Activated T-cell treated with anti-CD3 and anti-CD28 coated beads, Interleukin-2, amount 50 U/mL, for 24 hours (primary cell): ENCODE data around the gene EFHC1.

ENCODE experiments used
- DNase-seq: peaks from one replicate; pipeline ENCODE4 v3.0.0-alpha.2; 2020
- H3K27ac Mint-ChIP-seq: 2 replicates; pipeline ENCODE4 v1.8.0; 2020; ENCODE audit warnings: mild to moderate bottlenecking, mixed read lengths
- H3K27me3 Mint-ChIP-seq: 2 replicates; pipeline ENCODE4 v1.8.0; 2020; ENCODE audit warnings: mixed read lengths
- H3K36me3 Mint-ChIP-seq: 2 replicates; pipeline ENCODE4 v1.8.0; 2020; ENCODE audit warnings: low read depth, mixed read lengths
- H3K4me1 Mint-ChIP-seq: 2 replicates; pipeline ENCODE4 v1.8.0; 2020; ENCODE audit warnings: low read depth, mixed read lengths
- H3K4me3 Mint-ChIP-seq: 2 replicates; pipeline ENCODE4 v1.8.0; 2020; ENCODE audit warnings: mild to moderate bottlenecking, moderate library complexity, mixed read lengths
- H3K9me3 Mint-ChIP-seq: 2 replicates; pipeline ENCODE4 v1.8.0; 2020; ENCODE audit warnings: mixed read lengths

The EFHC1 gene

GRCh38 chr6:52522151-52522626 lies 102.0 kb downstream of the EFHC1 start:
- peaks cover 9% of the 10 kb centered on the region for H3K4me1 Mint-ChIP-seq
- no peaks in the 10 kb centered on the region for H3K9me3 Mint-ChIP-seq
- H3K36me3 Mint-ChIP-seq, result peaks cover 13% of the 10 kb centered on the region
- no peak for DNase-seq
- no peaks in the 10 kb centered on the region for H3K27me3 Mint-ChIP-seq
- H3K4me3 Mint-ChIP-seq, result no peak overlapping the region
- no peak overlapping the region for H3K27ac Mint-ChIP-seq

DNA sequence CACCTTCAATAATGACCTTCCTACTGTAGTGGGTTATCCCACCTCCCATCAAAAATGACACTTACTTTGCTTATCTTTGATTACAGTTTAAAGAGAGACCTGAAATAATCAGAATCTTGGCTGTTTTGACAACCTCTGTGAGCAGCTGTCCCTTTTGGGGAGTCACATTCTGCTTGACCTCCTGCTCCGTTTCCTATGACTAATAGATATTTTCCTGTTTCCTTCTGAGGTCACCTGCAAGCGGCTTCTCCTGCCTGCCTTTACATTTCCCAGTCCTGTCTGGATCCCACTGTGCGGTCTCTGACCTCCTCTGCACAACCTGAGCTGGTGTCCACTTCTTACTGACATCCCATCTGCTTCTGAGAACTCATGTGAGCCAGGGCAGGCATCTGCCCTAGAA lies 102.5 kb downstream of the EFHC1 start:
- Mint-ChIP-seq H3K4me1 (peaks cover 6% of the 10 kb centered on the region), H3K27ac (no peak overlapping the region), H3K9me3 (no peaks in the 10 kb centered on the region), H3K27me3 (no peaks in the 10 kb centered on the region), H3K36me3 (peaks cover 13% of the 10 kb centered on the region), H3K4me3 (no peak overlapping the region)
- DNase-seq, result no peak

- DNase-seq, result no peak
- Mint-ChIP-seq H3K36me3 (peaks cover 10% of the 10 kb centered on the region), H3K27me3 (no peaks in the 10 kb centered on the region), H3K9me3 (no peaks in the 10 kb centered on the region), H3K4me3 (no peak overlapping the region), H3K4me1 (no peaks in the 10 kb centered on the region), H3K27ac (no peak overlapping the region)
Observed at GRCh38 chr6:52523378-52524142, 103.4 kb downstream of the EFHC1 start.

GRCh38 chr6:52524918-52525317 lies 104.8 kb downstream of the EFHC1 start:
- H3K4me1 Mint-ChIP-seq, result peaks cover 7% of the 10 kb centered on the region
- no peaks in the 10 kb centered on the region for H3K36me3 Mint-ChIP-seq
- no peaks in the 10 kb centered on the region for H3K9me3 Mint-ChIP-seq
- DNase-seq, result no peak
- H3K27me3 Mint-ChIP-seq, result no peaks in the 10 kb centered on the region
- no peak overlapping the region for H3K4me3 Mint-ChIP-seq
- no peak overlapping the region for H3K27ac Mint-ChIP-seq

DNA sequence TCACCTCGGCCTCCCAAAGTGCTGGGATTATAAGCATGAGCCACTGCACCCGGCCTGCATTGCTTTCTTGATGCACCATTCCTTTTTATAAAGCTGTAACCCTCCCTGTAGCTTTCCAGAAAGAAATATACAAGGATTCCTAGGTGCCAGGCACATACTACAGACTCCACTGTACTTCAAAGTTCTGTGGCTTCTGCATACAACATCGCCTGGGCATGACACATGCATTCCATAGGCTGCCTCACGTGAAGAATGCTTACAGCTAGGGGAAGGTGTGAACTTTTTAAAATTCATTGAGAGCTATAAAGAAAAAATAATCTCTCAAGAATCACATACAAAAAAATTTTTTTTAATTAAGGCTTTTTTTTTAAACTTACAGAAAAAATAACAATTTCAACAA lies 106.5 kb downstream of the EFHC1 start:
- Mint-ChIP-seq H3K4me1 (peaks cover 7% of the 10 kb centered on the region), H3K36me3 (no peaks in the 10 kb centered on the region)
- no peak for DNase-seq

GRCh38 chr6:52527436-52527835 lies 107.3 kb downstream of the EFHC1 start:
- Mint-ChIP-seq H3K9me3 (no peaks in the 10 kb centered on the region), H3K4me1 (peaks cover 7% of the 10 kb centered on the region), H3K36me3 (no peaks in the 10 kb centered on the region), H3K4me3 (no peak overlapping the region), H3K27ac (no peak overlapping the region), H3K27me3 (no peaks in the 10 kb centered on the region)
- no peak for DNase-seq

More for the DNA sequence above, 106.5 kb downstream of the EFHC1 start:
- no peak overlapping the region for H3K4me3 Mint-ChIP-seq
- H3K27me3 Mint-ChIP-seq, result no peaks in the 10 kb centered on the region
- H3K9me3 Mint-ChIP-seq, result no peaks in the 10 kb centered on the region
- H3K27ac Mint-ChIP-seq, result no peak overlapping the region

DNA sequence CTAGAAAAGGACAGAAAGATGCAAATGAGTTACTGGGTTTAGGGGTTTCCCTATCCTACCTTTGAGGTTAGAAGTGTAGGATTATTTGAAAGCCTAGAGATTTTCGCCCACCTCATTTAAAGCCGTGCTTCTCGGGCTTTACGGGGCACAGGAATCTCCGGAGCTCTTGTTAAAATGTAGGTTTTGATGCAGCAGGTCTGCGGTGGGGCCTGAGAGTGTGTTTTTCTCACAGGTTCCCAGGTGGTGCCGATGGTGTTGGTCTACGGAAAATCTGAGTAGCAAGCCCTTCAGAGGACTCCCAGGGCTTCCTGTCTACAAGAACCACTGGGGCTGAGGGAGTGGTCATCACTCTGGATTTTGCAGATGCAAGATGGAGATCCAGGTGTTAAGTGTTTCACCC lies 109.2 kb downstream of the EFHC1 start:
- no peak for DNase-seq
- no peak overlapping the region for H3K27ac Mint-ChIP-seq
- H3K27me3 Mint-ChIP-seq, result no peaks in the 10 kb centered on the region
- H3K4me3 Mint-ChIP-seq, result no peak overlapping the region
- no peaks in the 10 kb centered on the region for H3K9me3 Mint-ChIP-seq
- H3K36me3 Mint-ChIP-seq, result peaks cover 4% of the 10 kb centered on the region
- H3K4me1 Mint-ChIP-seq, result peaks cover 7% of the 10 kb centered on the region

- no peak overlapping the region for H3K4me3 Mint-ChIP-seq
- no peak overlapping the region for H3K27ac Mint-ChIP-seq
- H3K4me1 Mint-ChIP-seq, result peaks cover 17% of the 10 kb centered on the region
- no peak for DNase-seq
- H3K36me3 Mint-ChIP-seq, result peaks cover 12% of the 10 kb centered on the region
- H3K27me3 Mint-ChIP-seq, result no peaks in the 10 kb centered on the region
- H3K9me3 Mint-ChIP-seq, result no peaks in the 10 kb centered on the region
Observed at GRCh38 chr6:52530351-52530750, 110.2 kb downstream of the EFHC1 start.

DNA sequence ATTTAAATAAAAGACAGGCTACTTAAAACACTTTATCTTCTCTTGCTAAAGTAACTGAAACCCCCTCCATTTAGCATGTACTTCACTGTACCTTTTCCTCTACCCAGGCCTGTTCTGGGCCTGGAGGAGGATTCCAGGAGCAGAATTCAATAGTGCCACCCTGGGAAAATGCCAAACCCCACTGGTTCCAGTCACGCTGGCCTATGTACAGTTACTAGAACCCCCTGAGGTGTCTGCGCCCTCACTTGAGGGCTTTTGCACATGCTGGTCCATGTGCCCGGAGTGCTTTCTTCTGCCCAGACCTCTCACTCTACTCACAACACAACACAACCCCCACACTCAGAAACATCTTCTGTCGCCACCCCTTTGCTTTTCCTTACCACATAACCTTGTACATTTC lies 111.3 kb downstream of the EFHC1 start:
- no peaks in the 10 kb centered on the region for H3K27me3 Mint-ChIP-seq

GRCh38 chr6:52531834-52532233 lies 111.7 kb downstream of the EFHC1 start:
- Mint-ChIP-seq H3K27me3 (no peaks in the 10 kb centered on the region), H3K9me3 (no peaks in the 10 kb centered on the region), H3K4me1 (peaks cover 32% of the 10 kb centered on the region), H3K36me3 (peaks cover 12% of the 10 kb centered on the region), H3K4me3 (no peak overlapping the region), H3K27ac (no peak overlapping the region)
- no peak for DNase-seq

More for the DNA sequence above, 111.3 kb downstream of the EFHC1 start:
- Mint-ChIP-seq H3K9me3 (no peaks in the 10 kb centered on the region), H3K27ac (no peak overlapping the region), H3K4me3 (no peak overlapping the region), H3K36me3 (peaks cover 12% of the 10 kb centered on the region), H3K4me1 (peaks cover 27% of the 10 kb centered on the region)
- no peak for DNase-seq

- Mint-ChIP-seq H3K27ac (no peak overlapping the region), H3K36me3 (peaks cover 12% of the 10 kb centered on the region), H3K9me3 (no peaks in the 10 kb centered on the region), H3K4me3 (no peak overlapping the region), H3K27me3 (no peaks in the 10 kb centered on the region), H3K4me1 (peaks cover 38% of the 10 kb centered on the region)
- DNase-seq, result no peak
Observed at GRCh38 chr6:52532457-52532856, 112.3 kb downstream of the EFHC1 start.

DNA sequence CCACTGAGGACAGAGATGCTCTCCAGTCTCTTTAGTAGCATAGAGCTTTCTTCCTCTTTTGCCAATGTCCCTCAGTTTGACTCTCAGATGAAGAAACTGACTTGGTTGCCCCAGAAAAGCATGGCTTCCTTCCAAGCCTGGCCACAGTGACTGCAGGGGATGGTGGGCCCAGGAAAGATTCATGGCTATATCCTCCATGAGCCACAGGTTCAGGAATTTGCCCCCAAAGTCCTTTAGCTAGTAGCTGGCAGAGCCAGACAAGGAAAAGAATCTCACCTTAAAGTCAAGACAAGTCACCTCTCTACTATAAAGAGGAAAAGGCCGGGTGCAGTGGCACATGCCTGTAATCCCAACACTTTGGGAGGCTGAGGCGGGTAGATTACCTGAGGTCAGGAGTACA lies 113.3 kb downstream of the EFHC1 start:
- DNase-seq, result no peak
- H3K27me3 Mint-ChIP-seq, result no peaks in the 10 kb centered on the region
- H3K36me3 Mint-ChIP-seq, result peaks cover 12% of the 10 kb centered on the region
- H3K4me3 Mint-ChIP-seq, result no peak overlapping the region
- H3K9me3 Mint-ChIP-seq, result no peaks in the 10 kb centered on the region
- peaks cover 48% of the 10 kb centered on the region for H3K4me1 Mint-ChIP-seq
- H3K27ac Mint-ChIP-seq, result no peak overlapping the region

DNA sequence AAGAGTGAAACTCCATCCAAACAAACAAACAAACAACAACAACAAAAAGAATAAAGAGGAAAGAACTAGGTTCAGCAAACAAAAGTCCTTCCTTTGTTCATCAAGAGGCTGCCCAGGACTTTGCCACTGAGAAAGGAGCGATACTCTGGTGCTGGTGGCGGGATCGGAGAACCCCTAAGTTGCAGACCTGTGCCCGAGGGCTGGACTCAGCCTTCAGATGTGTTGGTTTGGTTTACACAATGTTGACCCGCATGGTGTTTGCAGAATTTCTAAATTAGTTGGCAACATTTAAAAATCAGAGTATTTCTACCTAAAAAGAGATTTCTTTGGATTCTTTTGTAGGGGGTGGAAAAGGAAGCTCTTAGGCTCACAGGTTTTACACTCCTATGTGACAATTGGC lies 114.2 kb downstream of the EFHC1 start:
- H3K9me3 Mint-ChIP-seq, result no peaks in the 10 kb centered on the region
- peaks cover 12% of the 10 kb centered on the region for H3K36me3 Mint-ChIP-seq
- no peak overlapping the region for H3K27ac Mint-ChIP-seq
- peaks cover 48% of the 10 kb centered on the region for H3K4me1 Mint-ChIP-seq
- no peaks in the 10 kb centered on the region for H3K27me3 Mint-ChIP-seq
- DNase-seq, result no peak
- H3K4me3 Mint-ChIP-seq, result no peak overlapping the region

DNA sequence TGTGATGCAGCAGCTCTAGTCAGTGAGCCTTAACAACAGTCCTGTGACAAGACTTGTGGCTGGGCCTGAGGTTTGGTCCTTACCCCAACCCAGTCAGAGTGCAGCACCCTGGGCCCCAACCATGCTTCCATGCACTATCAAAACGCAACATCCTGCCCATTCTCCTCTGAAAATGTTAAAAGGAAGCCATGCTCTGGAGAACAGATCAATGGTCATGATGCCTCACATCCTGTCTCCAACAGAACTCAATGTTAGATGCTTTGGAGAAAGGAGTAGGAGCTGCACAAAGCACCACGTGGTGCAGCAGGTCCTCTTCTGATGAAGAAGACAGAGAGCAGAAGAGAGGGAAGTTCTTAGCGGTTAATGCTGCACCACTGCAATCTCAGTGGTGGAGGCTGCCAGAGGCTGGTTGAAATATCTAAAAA lies 114.8 kb downstream of the EFHC1 start:
- Mint-ChIP-seq H3K27me3 (no peaks in the 10 kb centered on the region), H3K36me3 (peaks cover 12% of the 10 kb centered on the region), H3K4me3 (no peak overlapping the region), H3K4me1 (peaks cover 45% of the 10 kb centered on the region), H3K27ac (peak overlapping the region; percentile 50), H3K9me3 (no peaks in the 10 kb centered on the region)
- no peak for DNase-seq

GRCh38 chr6:52535711-52536423 lies 115.7 kb downstream of the EFHC1 start:
- Mint-ChIP-seq H3K27ac (no peak overlapping the region), H3K4me1 (peaks cover 45% of the 10 kb centered on the region), H3K4me3 (no peak overlapping the region), H3K27me3 (no peaks in the 10 kb centered on the region), H3K9me3 (no peaks in the 10 kb centered on the region), H3K36me3 (peaks cover 12% of the 10 kb centered on the region)
- DNase-seq, result no peak
